Lung (tissue), 12 donors: ENCODE results near the gene CPSF3. TPM values are rescaled to one million over a fixed set of nuclear protein-coding genes. Genes with fewer than 3 reads are reported as not detected.

Experiments used
- ATAC-seq: fragments of 200-7000 bp; cut with Tn5 transposase; one replicate; pipeline ENCODE4 v1.9.1; 2020; ENCODE audit warnings: moderate number of reproducible peaks; ENCODE audit not compliant: insufficient read depth, low FRiP score
- DNase-seq, 3 donors: peaks; one replicate each; pipeline ENCODE4 v3.0.0-alpha.2; 2013 to 2017
- H3K27ac ChIP-seq, 2 donors: one replicate each; pipeline ENCODE4 v1.5.1; 2013; ENCODE audit warnings: mild to moderate bottlenecking in 2 of 2, moderate library complexity in 2 of 2, control low read depth in 1 of 2, inconsistent platforms in 1 of 2, low read depth in 1 of 2, low read length in 1 of 2
- H3K27me3 ChIP-seq, 3 donors: one replicate each; pipeline ENCODE4 v1.5.1; 2013; ENCODE audit warnings: low read length in 2 of 3; ENCODE audit not compliant: control insufficient read depth in 3 of 3, insufficient read depth in 3 of 3
- H3K36me3 ChIP-seq, 4 donors: one replicate each; pipeline ENCODE4 v1.5.1; 2013; ENCODE audit warnings: low read length in 4 of 4, mild to moderate bottlenecking in 1 of 4, moderate library complexity in 1 of 4; ENCODE audit not compliant: control insufficient read depth in 4 of 4, insufficient read depth in 4 of 4
- H3K4me1 ChIP-seq, 5 donors: one replicate each; pipeline ENCODE4 v1.5.1; 2013; ENCODE audit warnings: low read length in 5 of 5, mild to moderate bottlenecking in 2 of 5, moderate library complexity in 1 of 5; ENCODE audit not compliant: control insufficient read depth in 5 of 5, insufficient read depth in 5 of 5
- H3K4me3 ChIP-seq: one replicate; pipeline ENCODE4 v1.5.1; 2013; ENCODE audit warnings: mild to moderate bottlenecking, control low read depth, moderate library complexity
- H3K9ac ChIP-seq, 2 donors: one replicate each; pipeline ENCODE4 v1.5.1; 2013; ENCODE audit warnings: low read length in 2 of 2, control low read depth in 1 of 2; ENCODE audit not compliant: insufficient read depth in 1 of 2
- H3K9me3 ChIP-seq, 4 donors: one replicate each; pipeline ENCODE4 v1.5.1; 2013; ENCODE audit warnings: low read length in 3 of 4, mild to moderate bottlenecking in 1 of 4, moderate library complexity in 1 of 4; ENCODE audit not compliant: control insufficient read depth in 4 of 4, insufficient read depth in 3 of 4
- CTCF ChIP-seq: IDR thresholded peaks from 2 replicates; pipeline ENCODE4 v1.5.1; 2012; ENCODE audit warnings: mild to moderate bottlenecking; ENCODE audit errors: control extremely low read depth, extremely low read depth
- WGBS, 2 donors: extraction: QIAGEN DNeasy Blood & Tissue Kit; methylation state at CpG; one replicate each; pipeline ENCODE4 v1.1.7; 2013; 5-methylcytosine and 5-hydroxymethylcytosine counted together
- polyA plus RNA-seq, 2 donors: library from polyadenylated mRNA; stranded (reverse); fragments of 200-250 nt; gene quantifications; one replicate each; pipeline ENCODE4 v1.2.1, GENCODE V29; 2013
- total RNA-seq, 2 donors: library from RNA; depleted of rRNA in 1 of 2; stranded (reverse); fragments of >200 nt in 1 of 2; gene quantifications; one replicate each; pipeline ENCODE4 v1.2.1, GENCODE V29; 2014 to 2021
- donor health status: control.
- donor health status: control.
- donor health status: Bipolar disorder and iron deficiency.
- donor health status: healthy.
- donor health status: DM: yes; HTN: yes; CAD: no.

CPSF3 gene
- total and polyA plus RNA-seq, 4 donors, result 15.6 to 25.9 (median 20.8) TPM

GRCh38 chr2:9518780-9519179, 95.3 kb downstream of the CPSF3 start:
- H3K9ac ChIP-seq, result no peak overlapping the region
- whole genome bisulfite sequencing, 2 donors, result 95% methylated on average over 7 of the region's 7 CpGs
- H3K4me3 ChIP-seq, result no peak overlapping the region
- H3K27ac ChIP-seq, result no peak overlapping the region
- no peaks in the 10 kb centered on the region for H3K4me1 ChIP-seq
- DNase-seq (no peak), ATAC-seq (no peak)
- TF ChIP-seq CTCF, result no peak
- H3K36me3 ChIP-seq, result peaks cover 11 to 27% (median 21%) of the 10 kb centered on the region in 4 donors
- H3K9me3 ChIP-seq, result peaks cover 0 to 3% (median 0%) of the 10 kb centered on the region in 4 donors
- H3K27me3 ChIP-seq, result no peaks in the 10 kb centered on the region

- no peak overlapping the region for H3K4me3 ChIP-seq
- H3K27me3 ChIP-seq, result no peaks in the 10 kb centered on the region
- peaks cover 0 to 3% (median 0%) of the 10 kb centered on the region in 4 donors for H3K9me3 ChIP-seq
- 96 to 100% methylated on average over 2 of the region's 2 CpGs for WGBS, 2 donors
- no peaks in the 10 kb centered on the region for H3K4me1 ChIP-seq
- TF ChIP-seq CTCF, result no peak
- DNase-seq (no peak), ATAC-seq (no peak)
- H3K36me3 ChIP-seq, result peaks cover 11 to 28% (median 22%) of the 10 kb centered on the region in 4 donors
- H3K9ac ChIP-seq, result no peak overlapping the region
- H3K27ac ChIP-seq, result no peak overlapping the region
Observed at GRCh38 chr2:9519250-9519649, 95.8 kb downstream of the CPSF3 start.

Other genes with a start within 250 kb of the CPSF3 start
- gene ASAP2, start 216.8 kb upstream of the CPSF3 start, total RNA-seq, result 10 to 100 TPM; 19.2 to 30.9 TPM
- 10 to 100 TPM in 1 of 2 donors, 1 to 10 TPM in 1; 7.4 to 14.8 TPM for gene ASAP2, start 216.8 kb upstream of the CPSF3 start, polyA plus RNA-seq
- gene ITGB1BP1, start 126 bp upstream of the CPSF3 start, total RNA-seq, result 10 to 100 TPM; 32.4 to 75.6 TPM
- 100 to 1,000 TPM in 1 of 2 donors, 10 to 100 TPM in 1; 49.7 to 100 TPM for gene ITGB1BP1, start 126 bp upstream of the CPSF3 start, polyA plus RNA-seq
- gene IAH1, start 50.9 kb downstream of the CPSF3 start, total RNA-seq, result 10 to 100 TPM; 29.4 to 41.8 TPM
- gene IAH1, start 50.9 kb downstream of the CPSF3 start, polyA plus RNA-seq, result 10 to 100 TPM; 45.2 to 73.5 TPM
- gene ADAM17, start 132.2 kb downstream of the CPSF3 start, total RNA-seq, result 10 to 100 TPM; 52.8 to 56.1 TPM
- 10 to 100 TPM; 16.8 to 29.6 TPM for gene ADAM17, start 132.2 kb downstream of the CPSF3 start, polyA plus RNA-seq
- 100 to 1,000 TPM; 271 to 275 TPM for gene YWHAQ, start 207.3 kb downstream of the CPSF3 start, total RNA-seq
- gene YWHAQ, start 207.3 kb downstream of the CPSF3 start, polyA plus RNA-seq, result 100 to 1,000 TPM in 1 of 2 donors, 10 to 100 TPM in 1; 94.6 to 173 TPM